Caki2 (cell line): Measurements from ENCODE around the gene GSDMA. TPM values are rescaled to one million over a fixed set of nuclear protein-coding genes. Genes with fewer than 3 reads are reported as not detected.
A peak's percentile ranks its signal among the peaks of the same experiment; 100 is the strongest.

ENCODE experiments used
- DNase-seq: peaks from one replicate; pipeline ENCODE4 v3.0.0-alpha.2; 2015; ENCODE audit warnings: low read depth
- in situ Hi-C: cut with HindIII; loops from 2 replicates; pipeline ENCODE4 v1.10.0; 2016; ENCODE audit warnings: low sequenced_read_pairs, low pct_unique_long_range_greater_than_20kb, mixed read lengths
- total RNA-seq: library from RNA; depleted of rRNA; stranded (reverse); fragments of >200 nt; shearing (Covaris generic); gene quantifications from 2 replicates; pipeline ENCODE4 v1.2.3, GENCODE V29; 2014; ENCODE audit warnings: low replicate concordance

Gene GSDMA
- total RNA-seq, 1 experiment from 2014 or later = not detected

DNA sequence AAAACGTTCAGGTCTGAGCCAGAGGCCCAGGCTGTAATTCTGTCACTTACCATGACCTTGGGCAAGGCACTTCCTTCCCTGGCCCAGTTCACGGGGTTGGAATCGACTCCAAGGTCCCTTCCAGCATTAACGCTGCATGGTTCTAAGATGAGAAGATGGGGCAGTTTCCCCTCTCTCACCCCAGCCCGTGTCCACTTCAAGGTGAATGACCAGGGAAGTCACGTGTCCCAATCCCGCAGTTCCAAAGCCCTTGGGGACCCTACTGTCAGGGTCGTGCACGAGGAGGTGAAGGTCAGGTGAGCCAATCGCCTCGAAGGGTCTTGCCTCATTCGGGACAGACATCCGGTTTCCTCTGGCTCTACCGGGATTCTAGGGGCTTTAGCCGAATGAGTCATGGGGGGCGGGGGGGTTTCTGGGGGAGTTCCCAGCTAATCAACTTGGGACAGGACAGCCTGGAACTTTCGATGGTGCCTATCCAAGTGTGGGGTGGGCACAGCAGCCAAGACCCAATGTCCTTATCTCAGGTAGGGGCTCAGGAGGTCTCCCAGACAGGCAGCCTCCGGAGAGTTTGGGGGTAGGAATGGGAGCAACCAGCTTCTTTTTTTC lies 51.7 kb downstream of the GSDMA start:
- in situ Hi-C loops = no loop called here
- DNase-seq = no peak

DNA sequence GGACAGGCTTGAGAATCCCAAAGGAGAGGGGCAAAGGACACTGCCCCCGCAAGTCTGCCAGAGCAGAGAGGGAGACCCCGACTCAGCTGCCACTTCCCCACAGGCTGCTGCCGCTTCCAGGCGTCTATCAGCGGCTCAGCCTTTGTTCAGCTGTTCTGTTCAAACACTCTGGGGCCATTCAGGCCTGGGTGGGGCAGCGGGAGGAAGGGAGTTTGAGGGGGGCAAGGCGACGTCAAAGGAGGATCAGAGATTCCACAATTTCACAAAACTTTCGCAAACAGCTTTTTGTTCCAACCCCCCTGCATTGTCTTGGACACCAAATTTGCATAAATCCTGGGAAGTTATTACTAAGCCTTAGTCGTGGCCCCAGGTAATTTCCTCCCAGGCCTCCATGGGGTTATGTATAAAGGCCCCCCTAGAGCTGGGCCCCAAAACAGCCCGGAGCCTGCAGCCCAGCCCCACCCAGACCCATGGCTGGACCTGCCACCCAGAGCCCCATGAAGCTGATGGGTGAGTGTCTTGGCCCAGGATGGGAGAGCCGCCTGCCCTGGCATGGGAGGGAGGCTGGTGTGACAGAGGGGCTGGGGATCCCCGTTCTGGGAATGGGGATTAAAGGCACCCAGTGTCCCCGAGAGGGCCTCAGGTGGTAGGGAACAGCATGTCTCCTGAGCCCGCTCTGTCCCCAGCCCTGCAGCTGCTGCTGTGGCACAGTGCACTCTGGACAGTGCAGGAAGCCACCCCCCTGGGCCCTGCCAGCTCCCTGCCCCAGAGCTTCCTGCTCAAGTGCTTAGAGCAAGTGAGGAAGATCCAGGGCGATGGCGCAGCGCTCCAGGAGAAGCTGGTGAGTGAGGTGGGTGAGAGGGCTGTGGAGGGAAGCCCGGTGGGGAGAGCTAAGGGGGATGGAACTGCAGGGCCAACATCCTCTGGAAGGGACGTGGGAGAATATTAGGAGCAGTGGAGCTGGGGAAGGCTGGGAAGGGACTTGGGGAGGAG lies 52.5 kb downstream of the GSDMA start, which contains the start of gene CSF3:
Gene CSF3 (plus strand): TSS at position 436 of the 993 bp plus-strand sequence. CDS start 35 bp downstream, at position 471.
- in situ Hi-C loops = no loop called here

DNA sequence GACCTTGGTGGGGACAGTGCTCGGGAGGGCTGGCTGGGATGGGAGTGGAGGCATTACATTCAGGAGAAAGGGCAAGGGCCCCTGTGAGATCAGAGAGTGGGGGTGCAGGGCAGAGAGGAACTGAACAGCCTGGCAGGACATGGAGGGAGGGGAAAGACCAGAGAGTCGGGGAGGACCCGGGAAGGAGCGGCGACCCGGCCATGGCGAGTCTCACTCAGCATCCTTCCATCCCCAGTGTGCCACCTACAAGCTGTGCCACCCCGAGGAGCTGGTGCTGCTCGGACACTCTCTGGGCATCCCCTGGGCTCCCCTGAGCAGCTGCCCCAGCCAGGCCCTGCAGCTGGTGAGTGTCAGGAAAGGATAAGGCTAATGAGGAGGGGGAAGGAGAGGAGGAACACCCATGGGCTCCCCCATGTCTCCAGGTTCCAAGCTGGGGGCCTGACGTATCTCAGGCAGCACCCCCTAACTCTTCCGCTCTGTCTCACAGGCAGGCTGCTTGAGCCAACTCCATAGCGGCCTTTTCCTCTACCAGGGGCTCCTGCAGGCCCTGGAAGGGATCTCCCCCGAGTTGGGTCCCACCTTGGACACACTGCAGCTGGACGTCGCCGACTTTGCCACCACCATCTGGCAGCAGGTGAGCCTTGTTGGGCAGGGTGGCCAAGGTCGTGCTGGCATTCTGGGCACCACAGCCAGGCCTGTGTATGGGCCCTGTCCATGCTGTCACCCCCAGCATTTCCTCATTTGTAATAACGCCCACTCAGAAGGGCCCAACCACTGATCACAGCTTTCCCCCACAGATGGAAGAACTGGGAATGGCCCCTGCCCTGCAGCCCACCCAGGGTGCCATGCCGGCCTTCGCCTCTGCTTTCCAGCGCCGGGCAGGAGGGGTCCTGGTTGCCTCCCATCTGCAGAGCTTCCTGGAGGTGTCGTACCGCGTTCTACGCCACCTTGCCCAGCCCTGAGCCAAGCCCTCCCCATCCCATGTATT lies 53.5 kb downstream of the GSDMA start:
- in situ Hi-C loops = no loop called here

More for the DNA sequence above, 52.5 kb downstream of the GSDMA start, which contains the start of gene CSF3:
- no peak for DNase-seq

DNA sequence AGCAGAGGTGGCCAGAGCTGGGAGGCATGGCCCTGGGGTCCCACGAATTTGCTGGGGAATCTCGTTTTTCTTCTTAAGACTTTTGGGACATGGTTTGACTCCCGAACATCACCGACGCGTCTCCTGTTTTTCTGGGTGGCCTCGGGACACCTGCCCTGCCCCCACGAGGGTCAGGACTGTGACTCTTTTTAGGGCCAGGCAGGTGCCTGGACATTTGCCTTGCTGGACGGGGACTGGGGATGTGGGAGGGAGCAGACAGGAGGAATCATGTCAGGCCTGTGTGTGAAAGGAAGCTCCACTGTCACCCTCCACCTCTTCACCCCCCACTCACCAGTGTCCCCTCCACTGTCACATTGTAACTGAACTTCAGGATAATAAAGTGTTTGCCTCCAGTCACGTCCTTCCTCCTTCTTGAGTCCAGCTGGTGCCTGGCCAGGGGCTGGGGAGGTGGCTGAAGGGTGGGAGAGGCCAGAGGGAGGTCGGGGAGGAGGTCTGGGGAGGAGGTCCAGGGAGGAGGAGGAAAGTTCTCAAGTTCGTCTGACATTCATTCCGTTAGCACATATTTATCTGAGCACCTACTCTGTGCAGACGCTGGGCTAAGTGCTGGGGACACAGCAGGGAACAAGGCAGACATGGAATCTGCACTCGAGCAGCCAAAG lies 54.7 kb downstream of the GSDMA start:
- no peak for DNase-seq
- in situ Hi-C loops = no loop called here

More for the DNA sequence above, 53.5 kb downstream of the GSDMA start:
- DNase-seq = no peak

DNA sequence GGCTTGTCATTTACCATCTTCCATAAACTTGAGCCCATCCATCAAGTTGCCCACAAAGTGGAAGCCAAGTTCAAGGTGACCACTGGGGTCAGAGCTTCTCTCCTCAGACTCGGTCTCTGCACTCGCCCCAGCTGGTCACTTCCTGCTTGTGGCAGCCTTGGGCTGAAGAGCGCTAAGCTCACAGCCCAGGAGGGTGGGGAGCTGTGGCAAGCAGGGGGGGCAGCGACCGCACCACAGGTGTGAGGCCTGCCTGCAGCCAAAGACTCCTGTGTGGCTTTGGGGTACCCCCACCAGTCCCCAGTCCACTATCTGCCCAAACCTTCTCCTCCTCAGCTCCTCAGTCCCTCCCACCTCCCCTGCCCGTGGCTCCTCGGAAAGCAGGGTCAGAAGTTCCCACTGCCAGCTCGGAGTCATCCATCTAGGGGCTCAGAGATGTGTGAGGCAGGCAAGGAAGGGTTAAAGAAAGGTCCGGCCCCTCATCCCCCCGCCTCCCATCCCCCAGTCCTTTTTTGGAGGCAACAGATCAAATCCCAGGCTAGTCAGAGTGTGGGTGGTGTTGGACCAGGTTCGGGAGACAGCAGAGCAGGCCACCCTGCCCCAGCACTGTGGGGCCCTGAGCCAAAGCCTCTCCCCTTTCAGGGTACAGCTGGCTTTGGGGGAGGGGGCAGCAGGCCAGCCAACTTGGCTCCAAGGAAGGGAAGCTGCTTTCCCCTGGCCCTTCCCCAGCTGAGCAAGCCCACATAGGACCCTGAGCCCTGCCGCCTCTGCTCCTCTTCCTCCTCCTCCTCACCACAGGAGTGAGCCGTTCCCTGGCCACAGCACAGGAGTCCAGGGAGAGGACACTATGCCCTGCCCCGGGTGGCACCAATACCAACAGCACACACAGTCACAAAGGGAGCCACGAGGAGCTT lies 55.7 kb downstream of the GSDMA start:
- in situ Hi-C loops = no loop called here
- no peak for DNase-seq

DNA sequence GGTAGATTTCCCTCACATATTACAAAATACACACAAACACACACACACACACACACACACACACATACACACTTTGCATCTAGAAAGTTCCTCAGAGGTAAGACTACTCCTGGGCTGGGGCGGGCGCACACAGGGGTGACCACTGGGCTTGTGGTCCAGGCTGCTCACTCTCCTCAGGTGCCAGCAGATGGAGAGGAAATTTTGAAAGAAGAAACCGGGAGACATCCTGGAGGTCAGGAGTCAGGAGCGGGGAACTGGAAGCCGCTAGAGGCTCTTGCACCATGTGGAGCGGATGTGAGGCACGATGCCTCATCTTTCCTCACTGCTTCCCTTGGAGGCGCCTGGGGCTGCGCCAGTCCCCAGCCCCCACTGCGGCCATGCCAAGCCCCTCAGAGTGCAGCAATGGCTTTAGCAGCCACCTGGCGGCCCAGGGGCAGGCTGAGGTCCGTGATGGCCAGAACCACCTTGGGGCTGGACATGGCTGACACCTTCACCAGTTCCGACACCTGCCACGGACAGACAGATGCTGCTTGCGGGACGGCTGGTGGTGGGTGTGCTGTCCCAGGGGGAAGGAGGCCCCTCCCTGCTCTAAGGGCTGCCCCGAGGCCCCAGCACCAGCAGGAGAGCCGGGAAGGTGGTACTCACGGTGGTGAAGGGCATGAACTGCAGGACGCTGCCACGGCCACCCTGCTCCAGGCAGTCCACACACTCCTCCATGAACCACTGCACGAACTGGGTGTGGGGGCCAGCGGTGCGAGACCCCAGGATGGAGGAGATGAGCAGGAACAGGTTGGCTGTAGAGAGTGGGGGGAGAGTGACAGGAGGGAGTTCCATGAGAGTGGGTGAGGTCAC lies 56.6 kb downstream of the GSDMA start:
- no peak for DNase-seq
- in situ Hi-C loops = no loop called here

DNA sequence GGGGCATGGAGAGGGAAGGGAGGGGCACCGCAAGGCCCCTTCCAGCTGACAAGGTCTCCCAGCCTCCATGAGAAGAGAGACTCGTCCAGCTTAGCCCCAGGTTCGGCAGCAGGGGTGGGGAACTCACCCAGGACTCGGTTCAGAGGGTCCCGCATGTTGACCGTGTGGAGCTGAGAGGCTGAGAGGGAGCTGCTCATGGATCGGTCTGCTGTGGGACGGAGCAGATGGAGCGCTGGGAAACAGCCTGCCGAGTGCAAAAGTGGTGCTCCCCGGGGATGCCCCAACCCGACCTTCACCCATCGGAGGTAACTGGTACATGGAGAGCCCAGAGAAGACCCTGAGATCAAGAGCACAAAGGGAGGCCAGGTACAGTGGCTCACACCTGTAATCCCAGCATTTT lies 57.3 kb downstream of the GSDMA start:
- DNase-seq = no peak
- in situ Hi-C loops = no loop called here

DNA sequence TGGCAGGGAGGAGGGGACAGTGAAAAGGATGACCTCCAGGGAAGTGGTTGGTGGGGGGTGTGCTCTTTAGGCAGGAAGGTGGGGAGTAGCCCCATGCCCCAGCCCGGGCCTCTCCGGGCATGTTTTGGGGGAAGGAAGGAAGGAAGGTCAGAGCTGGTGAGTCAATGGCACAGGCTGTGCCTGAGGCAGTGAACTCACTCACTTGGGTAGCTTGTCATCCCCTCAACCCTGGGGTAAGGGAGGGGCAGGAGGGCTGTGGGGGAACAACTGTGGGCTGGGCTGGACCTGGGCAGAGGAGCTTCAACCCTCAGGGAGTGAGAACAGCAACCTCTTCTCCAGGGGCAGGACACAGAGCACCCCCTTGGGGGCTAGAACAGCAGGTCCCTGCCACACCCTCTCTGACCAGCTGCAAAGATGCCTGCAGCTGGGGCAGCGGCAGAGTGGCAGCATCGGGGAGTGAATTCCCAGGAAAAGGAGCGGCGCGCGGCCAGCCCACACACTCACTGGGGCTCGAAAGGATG lies 58.7 kb downstream of the GSDMA start:
- in situ Hi-C loops = no loop called here
- DNase-seq = peak; percentile 69

DNA sequence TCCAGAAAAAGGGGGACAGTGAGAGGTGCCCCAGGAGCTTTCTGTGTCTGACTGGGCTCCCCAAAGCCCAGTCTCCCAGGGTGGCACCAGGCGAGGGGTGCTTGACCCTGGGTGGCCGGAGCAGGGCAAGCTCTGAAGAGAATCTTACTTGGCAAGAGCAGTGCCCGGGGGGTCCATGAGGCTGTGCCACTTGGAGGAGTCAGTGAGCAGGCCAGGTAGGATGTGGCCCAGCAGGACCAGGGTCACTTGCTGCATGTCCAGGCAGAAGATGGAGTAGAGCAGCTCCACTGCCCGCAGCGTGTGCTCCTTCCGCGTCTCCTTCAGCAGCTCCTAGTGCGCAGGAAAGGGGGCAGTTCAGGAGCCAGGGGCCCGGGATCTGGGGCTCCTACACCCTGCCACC lies 59.7 kb downstream of the GSDMA start:
- DNase-seq = no peak
- in situ Hi-C loops = no loop called here

DNA sequence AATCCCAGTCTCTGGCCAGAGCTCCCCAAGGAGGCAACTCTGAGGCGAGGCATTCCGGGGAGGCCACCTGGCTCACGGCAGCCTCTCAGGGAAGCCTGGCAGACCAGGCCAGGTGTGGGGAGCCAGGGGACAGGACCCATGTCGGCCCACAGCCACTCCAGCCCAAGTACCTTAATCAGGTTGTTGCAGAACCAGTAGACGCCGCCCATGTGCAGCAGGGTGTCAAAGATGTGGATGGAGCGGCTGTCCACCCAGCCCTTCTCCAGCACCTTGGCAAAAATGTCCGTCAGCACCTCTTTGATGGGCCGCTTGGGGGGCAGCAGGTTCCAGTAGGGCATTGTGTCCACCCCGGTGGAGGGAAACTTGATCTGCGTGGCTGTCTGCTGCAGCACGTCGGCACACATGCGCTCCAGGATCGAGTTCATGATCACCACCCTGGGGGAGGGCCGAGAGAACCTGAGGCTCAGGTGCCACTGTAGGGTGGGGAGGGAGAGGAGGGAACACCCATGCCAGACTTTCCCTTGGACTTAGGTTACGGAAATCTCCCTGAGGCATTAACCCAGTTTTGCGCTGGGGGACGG lies 60.2 kb downstream of the GSDMA start:
- in situ Hi-C loops = no loop called here
- no peak for DNase-seq

DNA sequence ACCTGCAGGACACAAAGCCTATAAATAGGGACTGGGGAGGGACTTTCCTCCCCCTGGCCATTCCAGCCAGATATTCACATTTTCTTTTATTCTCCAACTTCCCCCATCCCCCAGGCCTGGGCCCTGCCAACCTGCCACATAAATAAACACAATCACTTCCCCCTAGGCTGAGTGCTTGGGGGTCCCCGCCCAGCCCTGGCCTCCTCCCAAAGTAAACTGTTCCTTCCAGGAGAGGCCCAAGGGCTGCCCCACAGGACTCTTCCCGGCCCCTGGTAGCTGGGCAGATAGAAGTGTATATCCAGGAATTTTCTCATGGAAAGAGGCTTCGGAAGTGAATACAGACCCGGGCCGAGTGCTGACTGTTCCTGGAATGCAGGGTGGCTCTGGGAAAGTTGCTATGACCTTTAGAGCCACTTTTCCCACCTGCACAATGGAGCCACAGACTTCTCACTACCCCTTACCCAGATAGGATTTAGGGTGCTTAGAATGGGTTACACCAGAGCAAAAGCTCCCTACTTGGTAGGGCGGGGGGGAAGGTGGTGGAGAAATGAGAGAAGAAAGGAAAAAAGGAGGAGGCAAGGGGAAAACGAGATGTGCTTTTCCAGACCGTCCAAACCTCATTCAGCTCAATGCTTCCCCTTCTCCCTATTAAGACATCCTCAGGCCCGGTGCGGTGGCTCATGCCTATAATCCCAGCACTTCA lies 60.9 kb downstream of the GSDMA start:
- peak; percentile 65 for DNase-seq
- in situ Hi-C loops = no loop called here

DNA sequence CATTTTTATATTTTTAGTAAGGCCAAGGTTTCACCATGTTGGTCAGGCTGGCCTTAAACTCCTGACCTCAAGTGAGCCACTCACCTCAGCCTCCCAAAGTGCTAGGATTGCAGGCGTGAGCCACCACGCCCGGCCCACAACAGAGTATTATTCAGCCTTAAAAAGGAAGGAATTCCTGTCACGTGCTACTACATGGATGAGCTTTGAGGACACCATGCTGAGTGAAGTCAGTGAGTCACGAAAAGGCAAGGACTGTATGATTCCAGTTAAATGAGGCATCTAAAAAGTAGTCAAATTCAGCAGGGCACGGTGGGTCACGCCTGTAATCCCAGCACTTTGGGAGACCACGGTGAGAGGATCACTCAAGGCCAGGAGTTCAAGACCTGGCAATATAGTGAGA lies 62.1 kb downstream of the GSDMA start:
- DNase-seq = no peak
- in situ Hi-C loops = no loop called here

DNA sequence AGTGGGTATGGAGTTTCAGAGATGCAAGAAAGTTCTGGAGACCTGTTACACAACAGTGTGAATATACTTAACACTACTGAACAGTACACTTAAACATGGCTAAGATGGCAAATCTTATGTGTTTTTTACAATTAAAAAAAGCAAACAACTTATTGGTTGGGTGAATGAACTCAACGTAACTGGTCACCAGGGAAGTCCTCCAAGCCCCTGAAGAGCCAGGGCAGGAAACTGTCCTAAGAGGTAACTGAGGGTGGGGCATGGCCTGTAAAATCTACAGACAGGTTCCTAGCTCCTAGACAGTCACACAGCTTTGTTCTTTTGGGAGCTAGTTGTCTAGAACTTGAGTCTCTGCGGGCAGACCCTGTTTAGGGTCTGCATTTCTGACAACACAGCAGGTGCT lies 62.8 kb downstream of the GSDMA start:
- in situ Hi-C loops = no loop called here
- no peak for DNase-seq

DNA sequence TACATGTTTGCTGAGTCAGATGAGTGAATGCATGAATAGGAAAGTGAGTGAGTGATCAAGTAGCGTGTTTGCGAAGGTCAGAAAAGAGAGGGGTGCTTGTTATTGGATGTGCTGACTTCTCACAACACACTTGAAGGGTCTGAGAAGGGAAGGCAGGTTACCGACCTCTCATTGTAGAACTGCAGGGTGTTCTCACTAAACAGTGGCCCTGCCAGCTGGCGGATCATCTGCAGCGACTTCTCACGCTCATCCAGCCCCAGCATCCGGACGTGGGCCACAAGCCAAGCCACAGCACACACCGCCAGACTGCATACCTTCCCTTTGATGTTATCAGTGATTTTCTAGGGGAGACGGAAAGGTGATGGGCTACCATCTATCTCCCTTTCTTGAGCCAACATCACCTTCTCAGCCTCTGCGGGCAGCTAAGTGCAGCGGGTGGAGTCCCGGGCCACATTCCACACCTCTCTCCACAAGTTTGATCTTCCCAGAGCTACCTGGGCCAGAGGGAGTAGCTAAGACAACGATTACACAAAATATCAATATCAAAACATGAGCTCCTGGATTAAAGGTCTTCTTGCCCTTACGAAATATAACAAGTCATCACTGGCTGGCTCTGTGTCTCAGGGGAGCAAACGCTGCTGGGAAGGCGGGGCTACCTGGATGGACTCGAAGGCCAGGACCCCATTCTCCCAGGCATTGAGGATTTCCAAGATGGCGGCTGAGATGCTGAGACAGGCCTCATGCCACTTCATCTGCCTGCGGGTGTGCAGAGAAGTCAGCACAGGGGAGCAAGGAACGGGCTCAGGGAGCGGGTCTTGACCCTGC lies 63.4 kb downstream of the GSDMA start:
- in situ Hi-C loops = no loop called here
- peak; percentile 44 for DNase-seq
